GM21825 (cell line): ENCODE results near the gene TMEM109.

ENCODE experiments used
- ATAC-seq: cut with Tn5 transposase; IDR thresholded peaks from one replicate; pipeline ENCODE4 v1.9.1; 2021; ENCODE audit warnings: mild to moderate bottlenecking, moderate library complexity; ENCODE audit not compliant: unreplicated experiment

TMEM109 gene

DNA sequence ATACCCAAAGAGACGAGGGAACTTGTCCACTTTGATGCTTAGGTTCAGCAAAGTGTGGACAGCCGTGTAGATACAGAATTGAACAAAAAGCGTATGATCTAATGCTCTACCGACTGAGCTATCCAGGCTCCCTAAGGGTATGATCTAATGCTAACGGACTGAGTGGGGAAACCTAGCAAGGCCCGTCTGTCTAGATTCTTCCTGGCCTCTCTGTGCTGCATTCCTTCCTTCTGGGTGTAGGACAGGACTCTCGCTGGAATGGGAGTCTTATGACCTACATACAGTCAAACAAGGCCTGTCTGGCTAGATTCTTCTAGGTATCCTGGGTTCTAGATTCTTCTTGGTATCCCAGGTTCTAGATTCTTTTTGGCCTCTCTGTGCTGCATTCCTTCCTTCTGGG is 46.4 kb downstream of the TMEM109 start:
- ATAC-seq: no peak

DNA sequence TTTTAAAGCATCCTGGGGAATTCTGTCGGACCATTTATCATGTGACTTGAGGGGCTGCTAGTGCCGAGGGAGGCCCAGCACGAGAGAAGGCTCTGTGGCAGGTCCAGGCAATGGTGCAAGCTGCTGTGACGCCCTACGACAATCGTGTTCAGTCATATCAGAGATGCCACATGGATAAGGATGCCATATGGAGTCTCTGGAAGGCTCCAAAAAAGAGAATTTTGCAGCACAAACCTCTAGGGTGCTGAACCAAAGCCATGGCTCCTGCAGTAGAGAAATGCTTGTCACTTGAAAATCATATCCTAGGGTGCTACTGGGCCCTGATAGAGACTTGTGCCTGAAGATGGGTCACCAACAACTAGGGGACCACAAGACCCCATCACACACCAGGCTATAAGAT is 50.8 kb downstream of the TMEM109 start:
- no peak for ATAC-seq

DNA sequence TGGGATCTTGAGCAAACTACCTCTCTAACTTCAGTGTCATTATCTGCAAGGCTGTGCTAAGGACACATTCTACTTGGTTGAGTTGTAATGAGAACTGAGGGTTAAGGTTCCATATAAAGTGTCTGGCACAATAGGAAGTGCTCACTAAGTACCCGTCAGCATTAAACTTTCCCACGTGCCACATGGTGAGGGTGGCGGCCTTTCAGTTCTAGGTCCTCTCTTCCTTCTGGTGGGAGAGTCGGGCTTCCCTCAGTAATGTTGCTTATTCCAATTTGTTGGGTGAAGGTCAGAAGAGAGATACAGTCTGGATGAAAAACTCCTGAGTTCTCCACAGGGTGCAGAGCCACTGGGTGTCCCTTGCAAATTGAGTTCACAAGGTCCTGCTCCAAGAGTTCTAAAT is 52.9 kb downstream of the TMEM109 start:
- ATAC-seq: no peak

DNA sequence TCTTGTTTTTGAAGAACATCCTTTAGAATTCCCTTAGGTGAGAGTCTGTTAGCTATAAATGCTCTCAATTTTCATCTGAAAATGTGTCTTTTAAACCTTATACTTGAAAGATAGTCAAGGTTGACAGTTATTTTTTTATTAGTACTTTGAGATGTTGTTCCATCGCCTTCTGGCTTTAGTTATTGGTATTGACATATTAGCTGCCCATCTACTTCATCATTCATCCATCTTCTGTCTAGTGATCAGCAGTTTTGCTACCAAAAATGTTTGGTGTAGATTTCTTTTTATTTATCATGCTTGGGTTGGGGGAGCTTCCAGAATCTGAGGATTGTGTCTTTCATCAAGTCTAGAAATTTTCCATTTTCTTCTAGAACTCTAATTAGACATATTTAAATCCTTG is 54.3 kb downstream of the TMEM109 start:
- no peak for ATAC-seq

DNA sequence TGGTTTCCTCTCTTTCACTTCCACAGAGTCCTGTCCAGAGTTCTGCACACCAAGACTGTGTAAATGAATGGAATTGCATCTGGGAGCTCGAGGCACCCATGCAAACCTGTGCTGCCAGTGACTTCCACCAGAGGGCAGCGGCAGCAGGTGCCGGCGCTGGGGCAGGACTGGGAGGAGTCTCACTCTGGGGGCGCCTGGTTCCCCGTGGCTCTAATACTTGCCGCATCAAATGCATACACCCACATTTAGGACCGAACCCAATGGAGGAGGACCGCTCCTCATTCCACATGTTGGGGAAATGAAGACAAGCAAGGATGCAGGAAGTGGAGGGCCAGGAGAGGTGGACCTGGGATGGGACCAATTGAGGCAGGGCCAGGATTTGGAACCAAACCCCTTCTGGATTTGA is 56.4 kb downstream of the TMEM109 start:
- ATAC-seq: peak; percentile 61

DNA sequence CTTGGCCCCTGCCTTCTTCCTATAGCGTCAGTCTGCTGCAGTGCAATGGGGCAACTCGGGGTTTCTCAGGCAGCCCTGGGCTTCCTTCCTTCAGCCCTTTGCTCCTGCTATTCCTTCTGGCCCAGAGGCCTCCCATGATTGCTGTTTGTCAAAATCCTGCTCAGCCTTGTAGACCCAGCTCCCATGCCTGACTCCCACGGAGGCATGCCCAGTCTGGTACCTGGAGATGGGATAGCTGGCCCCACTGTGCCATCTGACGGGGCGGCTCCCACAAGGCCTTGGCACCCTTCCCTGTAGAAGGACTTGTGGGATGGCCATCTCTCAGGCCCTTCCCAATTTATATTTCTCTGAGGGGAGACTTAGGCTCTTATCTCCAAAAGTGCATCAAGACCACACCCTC is 56.9 kb downstream of the TMEM109 start:
- ATAC-seq: no peak

DNA sequence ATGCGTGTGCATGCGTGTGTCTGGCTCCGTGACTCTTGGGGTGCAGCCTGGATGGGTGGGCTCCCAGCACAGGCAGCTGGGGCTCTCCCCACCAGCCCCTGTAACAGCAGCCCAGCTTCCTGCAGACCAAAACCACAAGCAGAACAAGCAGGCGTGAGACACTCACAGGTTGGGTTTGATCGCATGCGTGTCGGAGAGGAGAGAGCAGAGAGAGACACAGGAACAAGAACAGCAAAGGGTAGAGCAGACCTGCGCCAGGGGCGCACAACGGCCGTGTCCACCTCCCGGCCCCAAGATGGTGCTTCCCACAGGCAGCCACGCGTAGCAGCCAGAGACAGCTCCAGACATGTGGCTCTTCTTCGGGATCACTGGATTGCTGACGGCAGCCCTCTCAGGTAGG is 57.6 kb downstream of the TMEM109 start, which contains the start of gene CD6:
CD6 (plus strand) TSS at position 161 of the 400 bp plus-strand sequence; CDS start at position 347, 186 bp downstream.
- no peak for ATAC-seq

DNA sequence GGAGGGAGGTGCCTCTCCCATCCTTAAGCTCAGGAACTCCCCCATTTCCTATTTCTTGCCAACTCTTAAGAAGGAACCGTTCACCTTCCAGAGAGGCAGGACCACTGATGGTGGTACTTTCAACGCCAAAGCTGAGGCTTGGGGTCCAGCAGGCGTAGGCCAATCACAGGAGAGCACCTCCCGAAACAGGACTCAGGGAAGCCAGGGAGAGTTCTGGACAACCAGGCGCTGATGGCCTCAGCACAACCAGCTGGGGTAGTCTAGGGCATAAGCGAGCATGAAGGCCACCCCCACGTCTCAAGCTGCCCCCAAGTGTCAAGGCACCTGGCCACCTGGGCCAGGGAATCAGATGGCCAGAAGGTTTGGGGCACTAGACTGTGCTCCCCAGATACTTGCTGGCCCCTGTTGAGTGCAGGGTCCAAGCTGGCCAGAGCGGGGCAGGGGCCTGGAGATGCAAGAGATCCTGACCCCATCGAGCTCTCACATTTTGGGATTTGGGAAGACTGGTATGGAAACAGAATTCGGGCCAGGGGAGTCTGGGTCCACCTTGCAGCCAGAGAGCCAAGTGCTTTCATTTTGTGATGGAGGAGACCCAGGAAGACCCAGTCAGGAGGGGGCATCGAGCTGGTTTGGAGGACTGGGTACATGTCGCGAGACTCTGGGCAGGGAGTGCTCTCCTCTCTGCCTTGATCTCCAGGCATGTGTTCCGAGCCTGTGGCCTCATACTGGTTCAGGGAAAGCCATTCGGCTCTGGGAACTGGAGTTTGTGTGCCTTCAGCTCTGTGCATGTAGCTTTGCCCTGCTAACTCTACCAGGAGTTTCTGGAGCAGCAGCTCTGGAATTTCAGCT is 58.4 kb downstream of the TMEM109 start:
- ATAC-seq: no peak
